GM23248 (cell line): ENCODE data around the gene TCF12. TPM values are rescaled to one million over a fixed set of nuclear protein-coding genes. Genes with fewer than 3 reads are reported as not detected.
A peak's percentile ranks its signal among the peaks of the same experiment; 100 is the strongest.
"Not testable (repeated sequence)": the region's sequence is repeated elsewhere in the genome, so short reads cannot be mapped to it uniquely, and the experiment has no call there.

Source experiments
- DNase-seq: peaks from one replicate; pipeline ENCODE4 v3.0.0-alpha.2; 2015
- H2AFZ ChIP-seq: fragments of 200-600 bp; sonication (generic); 2 replicates; pipeline ENCODE4 v1.6.1; 2016; ENCODE audit warnings: antibody characterized with exemption
- H3F3A ChIP-seq: fragments of 200-600 bp; sonication (generic); 2 replicates; pipeline ENCODE4 v1.6.1; 2016; ENCODE audit warnings: mild to moderate bottlenecking, antibody characterized with exemption, mixed run types; ENCODE audit not compliant: insufficient read depth
- H3K27ac ChIP-seq: fragments of 200-600 bp; sonication (generic); 2 replicates; pipeline ENCODE4 v1.5.1; 2016; ENCODE audit warnings: mild to moderate bottlenecking
- H3K27me3 ChIP-seq: fragments of 200-600 bp; sonication (generic); replicated peaks from 2 replicates; pipeline ENCODE4 v1.6.1; 2016; ENCODE audit warnings: mild to moderate bottlenecking; ENCODE audit not compliant: insufficient read depth
- H3K36me3 ChIP-seq: fragments of 200-600 bp; sonication (generic); 2 replicates; pipeline ENCODE4 v1.6.1; 2016; ENCODE audit warnings: low read depth, mild to moderate bottlenecking
- H3K4me1 ChIP-seq: fragments of 200-600 bp; sonication (generic); 2 replicates; pipeline ENCODE4 v1.6.1; 2016; ENCODE audit warnings: mild to moderate bottlenecking; ENCODE audit not compliant: insufficient read depth
- H3K4me2 ChIP-seq: fragments of 200-600 bp; sonication (generic); one replicate; pipeline ENCODE4 v1.6.1; 2016; ENCODE audit warnings: mild to moderate bottlenecking; ENCODE audit not compliant: unreplicated experiment
- H3K4me3 ChIP-seq: fragments of 200-600 bp; sonication (generic); 2 replicates; pipeline ENCODE4 v1.5.1; 2016; ENCODE audit warnings: mild to moderate bottlenecking
- H3K79me2 ChIP-seq: fragments of 200-600 bp; sonication (generic); 2 replicates; pipeline ENCODE4 v1.6.1; 2016; ENCODE audit warnings: mild to moderate bottlenecking; ENCODE audit not compliant: insufficient read depth
- H3K9ac ChIP-seq: fragments of 200-600 bp; sonication (generic); 2 replicates; pipeline ENCODE4 v1.6.1; 2016; ENCODE audit warnings: mild to moderate bottlenecking
- H3K9me2 ChIP-seq: fragments of 200-600 bp; sonication (generic); 2 replicates; pipeline ENCODE4 v1.6.1; 2016; ENCODE audit warnings: mixed run types, mild to moderate bottlenecking, moderate library complexity; ENCODE audit not compliant: insufficient read depth
- H3K9me3 ChIP-seq: fragments of 200-600 bp; sonication (generic); one replicate; pipeline ENCODE4 v1.6.1; 2017; ENCODE audit warnings: low read depth
- H4K20me1 ChIP-seq: fragments of 200-600 bp; sonication (generic); 2 replicates; pipeline ENCODE4 v1.6.0; 2016; ENCODE audit not compliant: insufficient read depth
- EZH2 ChIP-seq: fragments of 200-600 bp; sonication (generic); IDR thresholded peaks from 2 replicates; pipeline ENCODE4 v1.6.1; 2018; ENCODE audit warnings: antibody characterized with exemption, mild to moderate bottlenecking; ENCODE audit not compliant: insufficient read depth, poor library complexity, severe bottlenecking
- EZH2phosphoT487 ChIP-seq: fragments of 200-600 bp; sonication (generic); IDR thresholded peaks from 2 replicates; pipeline ENCODE4 v1.6.1; 2018; ENCODE audit warnings: antibody characterized with exemption, moderate library complexity, mild to moderate bottlenecking, low read depth; ENCODE audit not compliant: insufficient read depth
- WGBS, 2 experiments: methylation state at CpG; one replicate each; pipeline ENCODE4 v1.1.6; 2015 to 2017; ENCODE audit warnings: low lambda C conversion rate in 2 of 2, low coverage in 1 of 2; ENCODE audit errors: missing lambda C conversion rate in 2 of 2; 5-methylcytosine and 5-hydroxymethylcytosine counted together
- in situ Hi-C: fragments of 300-500 bp; cut with MboI; formaldehyde crosslinking; loops from 2 replicates; pipeline ENCODE4 v1.15.0; 2020
- polyA plus RNA-seq: library from polyadenylated mRNA; unstranded; fragments of >200 nt; fragmentation: Nextera tagmentation; extraction: Ambion mirVana; gene quantifications from 2 replicates; pipeline ENCODE4 v1.2.1, GENCODE V29; 2016
- total RNA-seq: library from RNA; depleted of rRNA; stranded (reverse); fragments of >200 nt; shearing (Covaris generic); gene quantifications from 2 replicates; pipeline ENCODE4 v1.2.3, GENCODE V29; 2014

TCF12 gene
- total and polyA plus RNA-seq, 2 experiments from 2014 or later = 53.6 to 58.6 TPM

DNA sequence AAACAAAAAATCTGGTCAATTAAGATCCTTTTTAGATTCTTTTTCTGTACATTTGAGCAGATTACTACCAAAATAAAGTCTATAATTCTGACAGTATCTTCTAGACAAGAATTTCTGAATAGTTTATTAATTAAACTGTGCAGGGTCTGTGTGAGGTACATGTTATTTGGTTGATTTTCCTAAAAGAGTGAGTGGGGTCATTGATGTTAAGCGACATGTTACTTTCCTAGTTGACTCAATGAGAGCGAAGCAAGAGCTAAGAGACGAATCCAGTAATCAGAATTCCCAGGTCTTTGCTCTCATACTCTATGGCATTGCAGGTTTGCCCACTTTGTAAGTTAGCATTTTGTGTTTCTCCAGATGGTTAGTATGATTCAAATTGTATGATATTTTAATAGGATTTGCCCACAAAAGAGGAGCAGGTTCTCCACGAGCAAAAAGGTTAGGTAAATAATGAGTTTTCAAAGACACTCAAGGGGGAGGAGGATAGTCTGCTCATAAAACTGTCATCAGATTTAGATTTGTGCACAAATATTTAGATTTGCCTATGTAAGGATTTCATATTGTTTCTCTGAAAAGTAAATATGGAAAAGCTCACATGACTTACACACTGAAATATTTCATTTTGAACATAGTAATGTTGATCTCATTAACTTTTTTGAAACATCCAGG is 240.7 kb downstream of the TCF12 start:
- H3K4me3 ChIP-seq = no peak overlapping the region
- no peaks in the 10 kb centered on the region for H4K20me1 ChIP-seq
- in situ Hi-C loops = loop anchor here (10.0 kb wide), 1 partner anchor 366 kb away; no protein-coding TSS in a partner anchor
- no peak overlapping the region for H3K9ac ChIP-seq
- TF ChIP-seq EZH2phosphoT487 (no peak), EZH2 (no peak)
- WGBS, 2 experiments = 66 to 70% methylated on average over 4 of the region's 4 CpGs
- H3K9me3 ChIP-seq = no peaks in the 10 kb centered on the region
- peak overlapping the region; percentile 4 for H3K4me2 ChIP-seq
- H3K27me3 ChIP-seq = no peaks in the 10 kb centered on the region
- H3K9me2 ChIP-seq = no peaks in the 10 kb centered on the region
- peak overlapping the region; percentile 10; the same call in 1 of the 2 replicates for H3K27ac ChIP-seq
- H3K4me1 ChIP-seq = peaks cover 42% of the 10 kb centered on the region
- DNase-seq = no peak
- no peak overlapping the region for H2AFZ ChIP-seq
- no peaks in the 10 kb centered on the region for H3K36me3 ChIP-seq
- H3K79me2 ChIP-seq = peaks cover 18% of the 10 kb centered on the region; the same call in 1 of the 2 replicates
- H3F3A ChIP-seq = peaks cover 44% of the 10 kb centered on the region

DNA sequence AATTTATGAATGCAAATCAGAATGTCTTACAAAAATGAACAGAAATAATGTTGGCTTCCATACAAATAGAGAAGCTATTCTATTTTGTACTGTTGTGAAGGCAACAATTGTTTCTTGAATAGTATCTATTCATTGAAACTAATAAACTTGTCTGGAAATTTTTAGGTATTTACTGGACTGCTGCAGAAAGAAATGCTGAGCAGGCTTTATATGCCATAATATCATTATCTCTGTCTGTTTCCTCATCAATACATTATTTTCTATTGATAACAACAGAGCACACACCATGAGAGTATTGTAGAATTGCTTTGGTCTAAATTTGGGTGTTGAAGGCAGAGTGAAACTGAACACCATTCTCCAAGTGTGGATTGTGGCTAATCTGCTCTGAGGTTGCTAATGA is 241.3 kb downstream of the TCF12 start:
- Histone ChIP-seq H3K79me2 (peaks cover 18% of the 10 kb centered on the region; the same call in 1 of the 2 replicates), H3K9me2 (no peaks in the 10 kb centered on the region), H3K4me3 (no peak overlapping the region), H3K4me2 (no peak overlapping the region), H3K9me3 (no peaks in the 10 kb centered on the region), H3K9ac (no peak overlapping the region), H3F3A (peaks cover 44% of the 10 kb centered on the region), H3K4me1 (peaks cover 42% of the 10 kb centered on the region), H3K27ac (no peak overlapping the region), H3K27me3 (no peaks in the 10 kb centered on the region), H3K36me3 (no peaks in the 10 kb centered on the region), H2AFZ (no peak overlapping the region), H4K20me1 (no peaks in the 10 kb centered on the region)
- DNase-seq = no peak
- in situ Hi-C loops = loop anchor here (10.0 kb wide), 1 partner anchor 365 kb away; no protein-coding TSS in a partner anchor
- TF ChIP-seq EZH2 (no peak), EZH2phosphoT487 (no peak)

DNA sequence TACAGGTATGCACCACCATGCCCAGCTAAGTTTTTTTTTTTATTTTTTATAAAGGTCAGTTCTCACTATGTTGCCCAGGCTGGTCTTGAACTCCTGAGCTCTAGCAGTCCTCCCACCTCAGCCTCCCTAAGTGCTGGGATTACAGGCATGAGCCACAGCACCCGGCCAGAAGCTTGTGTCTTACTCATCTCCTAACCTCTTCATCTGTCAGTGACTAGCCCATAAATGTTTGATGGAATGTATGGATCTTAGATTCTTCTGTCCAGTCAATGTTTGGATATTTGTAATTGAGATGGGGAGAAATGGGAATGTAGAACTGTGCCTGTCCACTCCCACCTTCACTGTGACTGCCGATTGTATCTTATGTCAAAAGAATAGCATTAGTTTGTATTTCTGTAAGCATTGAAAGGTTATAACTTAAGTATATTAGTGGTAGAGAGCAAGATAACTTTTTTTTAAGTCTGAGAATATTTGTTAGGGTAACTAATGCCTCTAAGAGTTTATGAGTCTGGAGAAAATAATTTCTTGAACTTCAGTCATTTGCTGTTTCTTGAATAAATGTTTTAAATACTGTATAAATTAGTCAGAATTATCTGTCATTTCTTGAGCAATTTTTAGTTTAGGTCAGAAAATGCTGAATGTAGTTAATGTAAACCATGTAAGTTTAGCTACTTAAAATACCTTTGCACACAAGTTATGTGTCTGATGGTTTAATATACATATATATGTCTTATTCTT is 242.5 kb downstream of the TCF12 start:
- no peaks in the 10 kb centered on the region for H4K20me1 ChIP-seq
- peak overlapping the region; percentile 67 for H3K27ac ChIP-seq
- H3K9me2 ChIP-seq = no peaks in the 10 kb centered on the region
- 7 to 13% methylated on average over 2 of the region's 2 CpGs for WGBS, 2 experiments
- H3F3A ChIP-seq = peaks cover 44% of the 10 kb centered on the region
- no peak for TF ChIP-seq EZH2phosphoT487
- peak overlapping the region; percentile 31 for H3K4me2 ChIP-seq
- no peak overlapping the region for H2AFZ ChIP-seq
- no peak overlapping the region for H3K4me3 ChIP-seq
- in situ Hi-C loops = no loop called here
- no peaks in the 10 kb centered on the region for H3K36me3 ChIP-seq
- H3K27me3 ChIP-seq = no peaks in the 10 kb centered on the region
- peaks cover 6% of the 10 kb centered on the region; the same call in 1 of the 2 replicates for H3K79me2 ChIP-seq
- H3K4me1 ChIP-seq = peaks cover 43% of the 10 kb centered on the region
- H3K9ac ChIP-seq = no peak overlapping the region
- peak; percentile 79 for DNase-seq
- no peaks in the 10 kb centered on the region for H3K9me3 ChIP-seq

DNA sequence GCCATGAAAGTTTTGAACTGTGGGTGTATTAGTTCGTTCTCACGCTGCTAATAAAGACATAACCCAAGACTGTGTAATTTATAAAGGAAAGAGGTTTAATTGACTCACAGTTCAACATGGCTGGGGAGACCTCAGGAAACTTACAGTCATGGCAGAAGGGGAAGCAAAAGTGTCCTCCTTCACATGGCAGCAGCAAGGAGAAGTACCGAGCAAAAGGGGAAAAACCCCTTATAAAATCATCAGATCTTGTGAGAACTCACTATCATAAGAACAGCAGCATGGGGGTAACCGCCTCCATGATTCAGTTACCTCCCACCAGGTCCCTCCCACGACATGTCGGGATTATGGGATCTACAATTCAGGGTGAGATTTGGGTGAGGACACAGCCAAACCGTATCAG is 245.8 kb downstream of the TCF12 start:
- H4K20me1 ChIP-seq, H3K27ac ChIP-seq, DNase-seq, H3K36me3 ChIP-seq, in situ Hi-C loops, H3K4me3 ChIP-seq, H3K4me2 ChIP-seq, H3K79me2 ChIP-seq, H3K27me3 ChIP-seq, H3K9ac ChIP-seq, H3K9me2 ChIP-seq, H3K9me3 ChIP-seq, H2AFZ ChIP-seq: not testable (repeated sequence)
- Histone ChIP-seq H3K4me1 (peaks cover 34% of the 10 kb centered on the region), H3F3A (peaks cover 27% of the 10 kb centered on the region)
- WGBS, 2 experiments = 92 to 95% methylated on average over 7 of the region's 7 CpGs
